Transverse colon (tissue), 4 donors: ENCODE results near the gene USP6NL. TPM values are rescaled to one million over a fixed set of nuclear protein-coding genes. Genes with fewer than 3 reads are reported as not detected.
A peak's percentile ranks its signal among the peaks of the same experiment; 100 is the strongest.

Experiments used
- DNase-seq: peaks from one replicate; pipeline ENCODE4 v3.0.0-alpha.2; 2019
- H3K27ac ChIP-seq, 4 donors: fragments of 200-600 bp; sonication (generic); 2 replicates each; pipeline ENCODE4 v1.5.1; 2016 to 2018; ENCODE audit warnings: inconsistent platforms in 4 of 4
- H3K27me3 ChIP-seq: fragments of 200-600 bp; sonication (generic); 2 replicates; pipeline ENCODE4 v1.5.1; 2017; ENCODE audit warnings: inconsistent platforms
- H3K36me3 ChIP-seq, 4 donors: fragments of 200-600 bp; sonication (generic); 2 replicates each; pipeline ENCODE4 v1.5.1; 2017 to 2019; ENCODE audit warnings: inconsistent platforms in 4 of 4
- H3K4me1 ChIP-seq, 4 donors: fragments of 200-600 bp; sonication (generic); 2 replicates each; pipeline ENCODE4 v1.5.1; 2017 to 2020; ENCODE audit warnings: inconsistent platforms in 4 of 4
- H3K4me3 ChIP-seq, 4 donors: fragments of 200-600 bp; sonication (generic); 1 replicate in 1 of 4; 2 replicates in 3 of 4; pipeline versions ENCODE4 v1.5.1 to v1.6.1; 2017 to 2019; ENCODE audit warnings: inconsistent platforms in 4 of 4
- H3K9me3 ChIP-seq, 2 donors: fragments of 200-600 bp; sonication (generic); 2 replicates each; pipeline ENCODE4 v1.5.1; 2017 to 2019; ENCODE audit warnings: inconsistent platforms in 2 of 2
- EP300 ChIP-seq: sonication (generic); formaldehyde crosslinking; IDR thresholded peaks from one replicate; pipeline ENCODE4 v1.6.1; 2017; ENCODE audit warnings: antibody characterized with exemption, low read depth
- POLR2A ChIP-seq: fragments of 450-650 bp; IDR thresholded peaks from one replicate; pipeline ENCODE4 v1.6.1; 2016; ENCODE audit warnings: antibody characterized with exemption, mild to moderate bottlenecking, moderate library complexity
- POLR2AphosphoS5 ChIP-seq, 3 donors: sonication (generic); formaldehyde crosslinking; IDR thresholded peaks; one replicate each; pipeline ENCODE4 v1.6.1; 2016; ENCODE audit warnings: antibody characterized with exemption in 3 of 3
- WGBS, 2 donors: methylation state at CpG; one replicate each; pipeline ENCODE4 v1.1.5; 2018; ENCODE audit warnings: low coverage in 1 of 2; 5-methylcytosine and 5-hydroxymethylcytosine counted together
- in situ Hi-C, 4 donors: fragments of 200-750 bp; cut with MboI; loops; one replicate each; pipeline versions ENCODE4 v1.15.0 to v1.15.1; 2017; ENCODE audit warnings: low sequenced_read_pairs in 3 of 4, low pct_ligation_motif_present in 1 of 4, low pct_unique_long_range_greater_than_20kb in 1 of 4
- intact Hi-C: fragments of 100-400 bp; cut with DNase I; formaldehyde crosslinking; loops from one replicate; pipeline ENCODE4 v1.15.1; 2023; ENCODE audit warnings: low total_unique reads
- total RNA-seq, 4 donors: library from RNA; depleted of rRNA; stranded (reverse); fragments of >200 nt; gene quantifications; one replicate each; pipeline ENCODE4 v1.1.0, GENCODE V29; 2016
- TF ChIP-seq, protein P1 (sequence below), 5 experiments: fragments of 200-600 bp in 3 of 5; fragments of 450-650 bp in 2 of 5; sonication (generic) in 3 of 5; IDR thresholded peaks; 1 replicate in 2 of 5; 2 replicates in 3 of 5; pipeline ENCODE4 v1.5.1; 2016 to 2017; ENCODE audit warnings: antibody characterized with exemption in 5 of 5, inconsistent platforms in 3 of 5, mild to moderate bottlenecking in 2 of 5, moderate library complexity in 1 of 5

USP6NL gene
- total RNA-seq, 4 donors from 2014 or later, result 17.3 to 45.8 (median 26.6) TPM

DNA sequence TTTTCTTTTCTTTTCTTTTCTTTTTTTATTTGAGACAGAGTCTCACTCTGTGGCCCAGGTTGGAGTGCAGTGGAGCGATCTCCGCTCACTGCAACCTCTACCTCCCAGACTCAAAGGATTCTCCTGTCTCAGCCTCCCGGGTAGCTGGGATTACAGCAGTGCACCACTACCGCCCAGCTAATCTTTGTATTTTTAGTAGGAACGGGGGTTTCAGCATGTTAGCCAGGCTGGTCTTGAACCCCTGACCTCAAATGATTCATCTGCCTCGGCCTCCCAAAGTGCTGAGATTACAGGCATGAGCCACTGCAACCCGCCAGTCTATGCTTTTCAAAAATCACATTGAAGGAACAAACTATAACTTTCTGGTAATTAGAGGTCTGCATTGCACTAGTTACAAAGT lies 2.4 kb downstream of the USP6NL start:
- no peak for DNase-seq
- no peak overlapping the region for H3K4me3 ChIP-seq
- H3K9me3 ChIP-seq, result no peaks in the 10 kb centered on the region
- in situ Hi-C loops, result no loop called here
- intact Hi-C loops, result no loop called here
- H3K4me1 ChIP-seq, result peaks cover 5 to 52% (median 26%) of the 10 kb centered on the region in 4 donors
- WGBS, 2 donors, result 72 to 88% methylated on average over 4 to 7 of the region's 7 CpGs
- no peaks in the 10 kb centered on the region for H3K36me3 ChIP-seq
- TF ChIP-seq POLR2AphosphoS5 (IDR thresholded peaks at IDR 0.05) (no peak), POLR2A (no peak), EP300 (no peak)
- TF ChIP-seq, protein P1, sequence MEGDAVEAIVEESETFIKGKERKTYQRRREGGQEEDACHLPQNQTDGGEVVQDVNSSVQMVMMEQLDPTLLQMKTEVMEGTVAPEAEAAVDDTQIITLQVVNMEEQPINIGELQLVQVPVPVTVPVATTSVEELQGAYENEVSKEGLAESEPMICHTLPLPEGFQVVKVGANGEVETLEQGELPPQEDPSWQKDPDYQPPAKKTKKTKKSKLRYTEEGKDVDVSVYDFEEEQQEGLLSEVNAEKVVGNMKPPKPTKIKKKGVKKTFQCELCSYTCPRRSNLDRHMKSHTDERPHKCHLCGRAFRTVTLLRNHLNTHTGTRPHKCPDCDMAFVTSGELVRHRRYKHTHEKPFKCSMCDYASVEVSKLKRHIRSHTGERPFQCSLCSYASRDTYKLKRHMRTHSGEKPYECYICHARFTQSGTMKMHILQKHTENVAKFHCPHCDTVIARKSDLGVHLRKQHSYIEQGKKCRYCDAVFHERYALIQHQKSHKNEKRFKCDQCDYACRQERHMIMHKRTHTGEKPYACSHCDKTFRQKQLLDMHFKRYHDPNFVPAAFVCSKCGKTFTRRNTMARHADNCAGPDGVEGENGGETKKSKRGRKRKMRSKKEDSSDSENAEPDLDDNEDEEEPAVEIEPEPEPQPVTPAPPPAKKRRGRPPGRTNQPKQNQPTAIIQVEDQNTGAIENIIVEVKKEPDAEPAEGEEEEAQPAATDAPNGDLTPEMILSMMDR (IDR thresholded peaks at IDR 0.05), result no peak
- no peak overlapping the region for H3K27ac ChIP-seq
- no peaks in the 10 kb centered on the region for H3K27me3 ChIP-seq

DNA sequence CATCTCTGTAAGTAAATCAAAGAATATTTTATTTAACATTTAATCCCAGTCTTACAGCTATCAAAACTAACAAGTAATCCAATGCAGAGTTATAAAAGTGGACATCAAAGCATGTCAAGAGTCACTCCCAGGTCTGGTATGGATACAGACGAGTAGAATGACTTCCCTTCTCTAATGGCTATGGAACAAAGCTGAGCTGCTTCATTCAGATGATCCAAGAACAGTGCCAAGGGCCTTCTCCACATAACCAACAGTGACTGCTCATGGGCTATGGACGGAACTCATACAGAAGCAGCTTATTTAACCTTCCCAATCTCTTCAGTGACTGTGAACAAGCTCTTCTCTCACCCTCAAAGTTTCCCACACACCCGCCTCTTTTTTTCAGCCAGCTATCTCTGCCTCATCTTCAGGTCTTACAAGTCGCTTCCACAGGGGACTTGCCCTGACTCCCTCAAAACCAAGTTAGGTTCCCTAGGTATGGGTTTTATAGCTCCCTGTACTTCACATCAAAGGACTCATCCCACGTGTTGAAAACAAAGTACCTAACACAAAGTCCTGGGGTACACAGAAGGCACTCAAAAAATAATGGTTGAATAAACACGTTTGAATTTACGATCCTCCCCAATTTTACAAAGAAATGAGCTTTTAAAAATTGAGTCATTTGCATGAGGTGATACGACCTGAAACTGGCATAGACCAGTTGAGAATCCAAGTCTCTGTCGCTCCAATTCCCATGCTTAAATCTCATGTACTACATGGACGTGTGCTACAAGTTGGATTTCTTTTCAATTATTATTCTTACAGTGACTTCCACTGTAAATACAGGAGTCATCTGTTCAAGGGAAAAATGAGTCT lies 3.1 kb downstream of the USP6NL start:
- in situ Hi-C loops, result no loop called here
- 61 to 66% methylated on average over 10 of the region's 10 CpGs for WGBS, 2 donors

DNA sequence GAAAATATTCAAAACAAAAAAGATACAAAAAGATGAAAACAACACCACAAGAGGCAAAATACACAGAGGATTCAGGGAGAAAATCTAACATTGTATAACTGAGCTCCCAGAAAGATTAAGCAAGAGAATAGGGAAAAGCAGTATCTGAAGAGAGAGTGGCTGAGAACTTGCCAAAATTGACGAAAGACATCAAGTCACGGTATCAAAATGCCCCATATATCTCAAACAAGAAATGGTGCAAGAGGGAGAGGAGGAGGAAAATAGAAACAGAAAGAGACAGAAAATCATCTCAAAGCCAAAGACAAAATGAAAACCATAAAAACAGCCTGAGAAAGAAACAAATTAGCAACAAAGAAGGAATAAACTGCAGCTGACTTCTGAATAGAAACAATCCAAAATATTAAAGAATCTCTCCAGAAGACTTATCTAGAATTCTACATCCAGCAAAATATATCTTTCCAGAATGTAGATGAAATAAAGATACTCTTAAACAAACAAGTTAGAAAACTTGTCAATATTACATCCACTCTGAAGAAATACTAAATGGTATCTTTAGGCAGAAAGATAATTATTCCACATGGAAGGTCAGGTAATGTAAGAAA lies 5.5 kb downstream of the USP6NL start:
- no peaks in the 10 kb centered on the region for H3K27me3 ChIP-seq
- H3K4me1 ChIP-seq, result peaks cover 5 to 50% (median 21%) of the 10 kb centered on the region in 4 donors
- DNase-seq, result no peak
- no peaks in the 10 kb centered on the region for H3K36me3 ChIP-seq
- no peak for TF ChIP-seq POLR2A
- TF ChIP-seq EP300, result no peak
- in situ Hi-C loops (no loop called here), intact Hi-C loops (no loop called here)
- H3K9me3 ChIP-seq, result no peaks in the 10 kb centered on the region
- H3K4me3 ChIP-seq, result no peak overlapping the region
- no peak overlapping the region for H3K27ac ChIP-seq
- WGBS, 2 donors, result 82% methylated on average over 2 of the region's 2 CpGs; no CpG with 5 or more reads in 1 of the 2 donors

More for the DNA sequence above, 3.1 kb downstream of the USP6NL start:
- peaks cover 5 to 55% (median 29%) of the 10 kb centered on the region in 4 donors for H3K4me1 ChIP-seq
- H3K4me3 ChIP-seq, result no peak overlapping the region
- TF ChIP-seq EP300, result no peak
- no peak for TF ChIP-seq POLR2AphosphoS5 (IDR thresholded peaks at IDR 0.05)
- no peak for TF ChIP-seq POLR2A
- TF ChIP-seq, protein P1 (IDR thresholded peaks at IDR 0.05), result no peak
- H3K27ac ChIP-seq, result peak overlapping the region in 1 of 4 donors; percentile 15
- no peaks in the 10 kb centered on the region for H3K27me3 ChIP-seq
- H3K9me3 ChIP-seq, result no peaks in the 10 kb centered on the region
- intact Hi-C loops, result no loop called here
- DNase-seq, result no peak
- no peaks in the 10 kb centered on the region for H3K36me3 ChIP-seq

DNA sequence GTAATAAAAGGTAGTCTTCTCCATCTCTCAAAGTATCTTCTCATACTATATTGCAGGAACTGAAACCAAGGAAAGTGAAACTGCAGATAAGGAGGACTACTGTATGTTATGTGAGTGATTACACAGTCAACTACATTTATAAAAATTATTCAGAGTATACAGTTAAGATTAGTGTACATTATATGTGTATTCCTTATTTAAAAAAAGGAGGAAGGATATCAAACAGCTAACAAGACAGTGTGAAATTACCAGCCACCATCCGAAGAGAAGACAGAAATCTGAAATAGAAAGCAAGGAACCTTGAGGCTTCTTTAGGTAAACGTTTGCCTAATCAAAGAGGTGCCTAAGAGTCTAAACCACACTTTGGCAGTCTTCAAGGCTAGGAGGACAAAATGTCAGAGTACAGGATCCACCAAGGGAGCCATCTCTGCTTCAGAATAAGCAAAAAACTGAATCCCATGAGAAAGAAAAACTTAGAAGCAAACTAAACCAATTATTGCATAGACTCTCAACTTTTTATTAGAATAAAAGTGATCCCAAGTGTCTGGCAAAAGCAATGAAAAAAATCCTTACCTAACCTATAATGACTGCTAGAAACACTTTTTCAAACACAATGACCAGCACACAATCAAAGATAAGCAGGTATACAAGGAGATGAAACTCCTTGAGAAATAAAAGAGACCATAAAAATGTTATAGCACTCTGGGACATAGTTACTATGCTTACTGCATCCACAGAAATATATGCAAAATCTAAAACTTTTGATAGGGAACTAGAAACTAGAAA lies 6.4 kb downstream of the USP6NL start:
- DNase-seq, result no peak
- no peak overlapping the region for H3K4me3 ChIP-seq
- intact Hi-C loops (no loop called here), in situ Hi-C loops (no loop called here)
- peaks cover 5 to 46% (median 18%) of the 10 kb centered on the region in 4 donors for H3K4me1 ChIP-seq
- H3K36me3 ChIP-seq, result no peaks in the 10 kb centered on the region
- 52 to 61% methylated on average over 2 of the region's 2 CpGs for WGBS, 2 donors
- H3K27ac ChIP-seq, result no peak overlapping the region
- no peaks in the 10 kb centered on the region for H3K27me3 ChIP-seq
- TF ChIP-seq, protein P1 (IDR thresholded peaks at IDR 0.05), result no peak
- TF ChIP-seq POLR2A, result no peak
- TF ChIP-seq POLR2AphosphoS5 (IDR thresholded peaks at IDR 0.05), result no peak
- TF ChIP-seq EP300, result no peak
- H3K9me3 ChIP-seq, result no peaks in the 10 kb centered on the region
